NCI-H2029 treated with DMSO at 0.1 percent for 48 hours (cell line): ENCODE measurements around the gene JTB.

Experiments
- DNase-seq: peaks from one replicate; lab custom pipeline; 2025; lab: John Stamatoyannopoulos, UW

The JTB gene

DNA sequence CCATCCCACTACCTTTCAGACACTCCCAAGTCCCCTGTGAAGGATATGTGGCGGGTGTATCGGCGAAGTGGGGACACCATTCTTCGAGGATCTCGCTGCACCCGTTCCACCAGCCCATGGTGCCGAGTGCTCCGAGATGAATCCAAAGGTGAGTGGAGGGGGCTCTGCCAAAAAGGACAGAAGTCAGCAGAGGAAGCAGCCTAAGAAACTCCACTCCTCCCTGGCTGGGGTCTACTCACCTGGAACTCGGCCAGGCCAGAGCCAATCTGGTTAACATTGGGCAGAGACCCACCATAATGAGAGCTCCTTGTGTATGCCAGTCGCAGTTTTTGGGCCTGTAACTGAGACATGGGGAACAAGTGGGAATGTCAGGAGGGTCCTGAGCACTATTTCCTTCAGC lies 22.6 kb downstream of the JTB start:
- no peak for DNase-seq

DNA sequence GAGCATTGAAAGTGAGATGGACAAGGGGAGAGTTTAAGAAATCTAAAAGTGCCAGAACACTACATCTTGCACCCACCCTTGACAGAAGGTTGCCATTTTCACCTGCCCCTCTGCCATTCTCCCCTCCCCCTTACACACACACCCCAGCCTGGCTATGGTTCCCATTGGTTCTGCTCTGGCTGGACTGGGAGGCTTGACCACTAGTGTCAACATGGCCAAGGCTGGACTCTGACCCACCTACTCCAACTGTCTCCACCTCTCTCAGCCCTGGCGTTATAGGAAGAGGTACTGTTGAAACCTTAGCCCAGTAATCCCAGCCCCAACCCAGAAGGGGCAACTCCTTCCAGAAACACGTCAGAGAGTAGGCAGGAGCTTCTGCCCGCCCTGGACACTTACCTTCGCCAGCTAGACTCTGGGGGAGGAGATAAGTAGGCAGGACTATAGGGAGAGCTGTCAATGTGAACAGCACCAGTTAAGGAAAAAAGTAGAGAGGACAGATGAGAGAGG lies 23.6 kb downstream of the JTB start:
- no peak for DNase-seq

DNA sequence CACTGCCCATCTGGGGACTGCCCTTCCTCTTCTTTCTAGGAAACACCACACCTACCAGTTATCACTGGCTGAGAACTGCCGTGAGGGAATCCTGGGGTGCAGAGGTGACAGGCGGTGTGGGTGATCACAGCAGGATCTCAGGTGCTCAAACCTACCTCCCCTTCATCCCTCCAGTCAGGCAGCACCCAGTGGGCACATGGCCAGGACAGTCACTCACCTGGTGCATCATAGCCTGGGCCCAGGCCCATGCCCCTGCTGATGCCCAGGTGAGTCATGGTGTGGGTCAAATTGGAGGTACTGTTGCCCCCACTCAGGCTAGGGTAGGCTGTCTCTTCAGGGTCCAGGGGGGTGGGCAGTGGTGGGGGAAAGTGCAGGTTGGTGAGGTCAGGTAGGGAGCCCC lies 25.7 kb downstream of the JTB start:
- DNase-seq: no peak

DNA sequence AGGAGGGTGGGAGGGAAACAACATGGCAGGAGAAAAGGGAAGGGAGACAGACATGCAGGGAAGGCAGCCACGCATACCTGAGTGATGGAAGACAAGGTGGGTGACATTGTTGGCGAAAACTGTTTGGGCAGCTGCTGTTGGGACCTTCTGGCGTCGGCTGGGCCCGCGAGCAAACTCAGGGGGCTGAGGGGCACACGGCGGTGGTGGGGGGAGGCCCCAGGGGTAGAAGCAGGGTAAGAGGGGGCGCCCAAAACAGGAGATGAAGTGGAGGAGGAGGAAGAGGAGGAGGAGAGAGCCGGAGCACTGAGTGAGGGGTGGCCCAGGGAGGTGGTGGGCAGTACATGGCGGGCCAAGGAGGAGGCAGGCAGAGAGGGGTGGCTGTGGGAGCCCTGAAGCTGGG lies 26.3 kb downstream of the JTB start:
- no peak for DNase-seq

DNA sequence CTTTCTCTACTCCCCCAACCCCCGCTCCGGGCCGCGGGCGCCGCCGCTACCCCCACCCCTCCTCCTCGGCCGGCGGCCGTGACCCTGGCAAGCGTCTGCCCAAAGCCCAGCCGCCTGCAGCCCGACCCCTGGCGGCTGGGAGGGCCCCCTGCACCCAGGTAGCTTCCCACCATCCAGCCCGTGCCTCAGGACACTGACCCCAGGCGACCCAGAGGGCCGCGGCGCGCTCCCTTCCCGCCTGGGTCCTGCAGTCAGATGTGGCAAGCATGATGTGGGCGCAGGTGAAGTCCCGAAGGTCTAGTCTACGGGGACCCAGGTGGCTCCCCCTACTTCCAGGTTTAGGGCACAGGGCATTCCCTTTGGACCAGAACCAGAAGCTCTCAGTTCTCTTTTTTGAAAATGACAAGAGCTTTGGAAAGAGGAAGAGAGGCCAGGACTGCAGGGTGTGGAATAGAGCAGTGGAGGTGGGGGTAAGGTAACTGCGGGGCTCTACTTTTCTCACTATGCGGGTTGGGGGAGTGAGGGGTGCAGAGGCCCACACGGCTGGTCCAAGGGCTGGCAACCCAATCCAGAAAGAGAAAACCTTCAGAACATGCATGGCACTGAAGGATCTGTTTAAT lies 30.7 kb downstream of the JTB start, which contains the start of gene DENND4B:
DENND4B (minus strand) TSS at position 97 of the 620 bp plus-strand sequence. CDS start 2,344 bp downstream, outside the sequence.
- peak; percentile 48 for DNase-seq

DNA sequence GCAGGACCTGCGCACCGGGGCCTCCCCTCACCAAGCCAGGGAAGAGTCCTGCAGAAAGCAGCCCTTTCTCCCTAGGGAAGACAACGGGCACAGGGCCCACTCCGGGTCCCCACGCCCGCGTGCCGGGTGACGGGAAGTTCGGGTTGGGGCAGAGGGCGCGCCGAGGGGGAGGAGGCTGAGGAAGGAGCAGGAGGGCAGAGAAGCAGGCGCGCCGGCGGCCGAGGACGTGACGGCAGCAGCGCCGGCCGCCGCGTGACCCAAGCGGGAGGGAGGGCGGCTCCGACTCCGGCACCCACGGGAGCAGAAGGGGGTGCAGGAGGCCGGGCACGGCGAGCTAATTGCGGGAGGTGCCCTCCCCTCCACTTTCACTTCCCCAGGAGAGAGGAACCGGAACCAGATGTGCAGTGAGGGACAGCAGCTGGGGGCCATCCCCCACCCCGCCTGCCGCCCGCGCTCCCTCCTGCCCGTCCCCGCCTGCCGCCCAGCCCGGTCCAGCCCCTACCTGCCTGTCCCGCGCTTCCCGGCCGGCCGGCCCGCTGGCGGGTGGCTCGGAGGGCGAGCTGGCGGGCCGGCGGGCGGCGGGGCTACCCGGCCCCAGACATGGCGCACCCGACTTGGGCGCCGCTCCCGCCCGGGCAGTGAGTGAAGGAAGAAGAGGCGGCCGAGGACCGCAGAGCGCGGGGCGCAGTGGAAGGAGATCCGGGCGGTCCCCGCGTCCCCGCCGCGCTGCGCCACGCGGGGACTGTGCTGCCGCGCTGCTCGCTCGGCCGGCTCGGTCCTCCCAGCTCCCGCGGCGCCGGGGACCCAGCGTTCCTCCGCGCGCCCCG lies 31.5 kb downstream of the JTB start:
- DNase-seq: no peak

DNA sequence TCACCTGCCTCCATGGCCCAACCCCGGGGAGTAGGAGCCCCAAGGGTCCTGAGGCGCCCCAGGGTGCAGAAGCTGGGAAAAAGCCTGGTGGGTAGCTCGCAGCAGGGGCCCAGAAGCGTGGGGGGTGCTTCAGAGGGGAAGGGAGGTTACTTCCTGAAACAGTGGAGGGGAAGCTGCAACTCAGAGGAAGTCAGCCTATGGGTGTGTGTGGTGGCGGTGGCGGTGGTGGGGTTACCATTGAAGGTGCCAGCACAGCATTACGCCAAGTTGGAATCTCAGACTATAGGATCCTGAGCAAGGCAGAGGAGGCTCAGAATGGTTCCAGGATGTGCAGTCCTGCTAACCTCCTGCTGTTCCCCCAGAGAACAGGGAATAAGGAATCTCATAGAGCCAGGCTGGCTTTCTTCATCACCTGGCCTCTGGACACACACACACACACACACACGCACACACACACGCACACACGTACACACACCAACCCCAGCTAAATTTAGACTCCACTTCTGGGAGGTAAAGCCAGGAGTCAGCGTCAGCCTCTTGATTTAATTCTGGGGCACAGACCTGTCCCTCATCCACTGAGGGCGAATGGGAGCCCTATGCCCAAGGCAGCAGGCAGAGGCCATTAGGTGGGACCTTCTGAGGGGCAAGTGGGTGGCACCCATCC lies 32.2 kb downstream of the JTB start:
- DNase-seq: no peak

DNA sequence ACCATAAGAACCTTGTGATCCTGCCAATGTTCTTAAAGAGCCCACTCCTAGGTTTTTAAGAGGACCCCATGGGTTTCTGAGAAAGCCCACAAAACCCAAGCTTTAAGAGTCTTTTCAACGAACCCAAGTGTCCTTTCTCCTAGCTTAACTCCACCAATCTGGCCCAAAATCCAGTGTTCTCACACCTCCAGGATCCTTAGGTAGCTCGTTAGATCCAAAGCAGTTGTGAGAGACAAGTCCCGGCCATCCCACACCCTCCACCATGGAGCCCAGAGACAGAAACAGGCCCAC lies 32.7 kb downstream of the JTB start:
- no peak for DNase-seq

DNA sequence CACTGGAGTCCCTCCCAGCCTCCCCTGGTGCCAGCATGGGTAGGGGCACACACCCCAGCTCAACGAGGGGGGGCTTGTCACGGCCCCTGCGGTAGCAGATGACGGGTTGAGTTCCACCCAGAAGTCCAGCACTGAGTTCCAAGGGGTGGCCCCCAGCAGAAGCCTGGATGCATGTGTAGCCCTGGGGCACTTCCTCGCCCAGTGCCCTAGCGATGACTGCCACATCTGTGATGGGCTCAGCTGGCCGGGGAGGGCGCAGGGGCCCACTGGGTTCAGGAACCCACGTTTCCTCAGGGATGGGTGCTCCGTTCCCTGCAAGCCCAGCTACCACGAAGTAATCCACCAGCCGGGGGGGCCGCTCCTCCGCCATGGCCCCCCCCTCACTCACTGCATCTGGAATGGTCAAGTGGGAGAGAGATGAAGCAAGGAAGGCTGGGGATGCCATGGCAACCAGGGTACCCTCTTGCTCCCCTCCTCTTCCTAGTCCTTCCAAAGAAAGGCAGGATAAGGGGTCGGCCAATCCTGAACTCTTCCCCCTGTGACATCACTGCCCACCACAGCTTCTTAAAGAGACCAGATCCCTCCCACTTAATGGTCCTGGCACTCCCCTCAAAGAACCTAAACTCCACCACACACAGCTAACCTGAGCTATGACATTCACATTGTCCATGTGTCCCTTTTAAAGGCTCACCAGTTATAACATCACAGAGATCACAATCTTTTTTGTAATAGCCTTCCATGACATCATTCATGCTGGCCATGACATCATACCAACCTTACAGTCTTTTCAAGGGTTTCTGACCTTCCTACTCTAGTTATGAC lies 33.3 kb downstream of the JTB start:
- DNase-seq: no peak

DNA sequence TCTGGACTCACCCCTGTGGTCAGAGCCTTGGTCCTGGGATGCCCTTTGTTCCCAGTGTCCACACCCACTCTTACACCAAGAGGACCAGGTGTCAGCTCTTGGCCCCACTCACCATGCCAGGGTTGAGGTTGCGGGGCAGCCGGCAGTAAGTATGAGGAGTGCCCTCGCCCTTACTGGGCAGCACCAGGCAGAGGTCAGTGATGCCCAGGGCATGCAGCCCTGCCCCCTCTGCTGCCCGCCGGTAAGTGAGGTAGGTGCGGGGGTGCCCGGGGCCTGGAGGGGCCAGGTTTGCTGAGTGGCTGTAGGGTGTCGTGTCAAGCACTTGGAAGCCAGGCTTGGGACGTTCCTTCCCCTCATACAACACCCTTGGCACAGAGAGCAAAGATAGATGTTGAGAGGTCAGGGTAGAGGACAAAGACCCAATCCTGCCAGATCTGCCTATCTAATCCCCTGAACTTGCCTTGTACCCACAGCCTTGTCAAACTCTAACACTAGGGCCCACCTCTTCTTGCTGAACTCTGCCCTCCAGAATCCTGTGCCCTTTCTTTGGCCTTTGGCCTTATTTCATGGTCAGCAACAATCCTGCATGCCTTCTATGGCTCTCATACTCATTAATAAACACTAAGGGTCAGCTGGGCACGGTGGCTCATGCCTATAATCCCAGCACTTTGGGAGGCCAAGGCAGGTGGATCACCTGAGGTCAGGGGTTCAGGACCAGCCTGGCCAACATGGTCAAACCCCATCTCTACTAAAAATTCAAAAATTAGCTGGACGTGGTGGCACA lies 34.5 kb downstream of the JTB start:
- DNase-seq: no peak

DNA sequence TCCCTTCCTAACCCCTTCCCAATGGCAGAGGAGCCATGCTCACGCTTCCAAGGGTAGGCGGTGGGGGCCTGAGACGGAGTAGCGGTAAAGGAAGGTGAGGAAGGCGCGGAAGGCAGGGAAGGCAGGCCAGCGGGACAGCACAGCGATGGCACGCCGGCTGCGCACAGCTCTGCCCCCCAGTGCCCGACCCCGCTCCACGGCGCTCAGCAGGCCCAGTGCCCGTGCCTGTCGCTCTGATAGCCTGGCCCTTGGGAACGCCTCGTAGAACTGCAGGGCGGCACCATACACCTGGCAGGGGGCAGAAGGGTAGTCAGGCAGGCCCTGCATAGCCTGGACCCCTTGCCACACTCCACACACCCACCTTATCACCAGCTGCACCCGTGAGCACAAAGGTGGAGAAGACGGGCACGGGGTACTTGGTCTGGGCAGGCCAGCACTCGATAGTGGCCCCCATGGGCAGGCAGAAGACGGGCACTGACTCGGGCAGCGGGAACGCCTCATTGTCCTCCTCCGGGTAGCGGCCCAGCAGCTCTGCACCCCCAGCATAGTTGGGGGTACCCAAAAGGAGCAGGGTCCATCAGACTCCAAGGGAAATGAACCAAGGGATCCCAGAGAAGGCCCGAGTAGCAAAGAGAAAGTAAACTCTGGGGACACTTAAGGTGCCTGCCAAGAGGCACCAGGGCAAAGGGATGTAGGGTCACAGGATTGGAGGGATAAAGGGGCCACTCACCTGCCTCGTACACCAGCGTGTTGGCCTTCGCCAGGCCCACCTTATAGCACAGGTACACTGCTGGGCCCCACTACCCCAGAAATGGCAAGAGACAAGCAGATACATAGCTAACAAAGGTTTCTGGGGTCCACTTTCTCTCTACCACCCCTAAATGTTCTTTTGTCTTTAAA lies 35.4 kb downstream of the JTB start:
- no peak for DNase-seq

DNA sequence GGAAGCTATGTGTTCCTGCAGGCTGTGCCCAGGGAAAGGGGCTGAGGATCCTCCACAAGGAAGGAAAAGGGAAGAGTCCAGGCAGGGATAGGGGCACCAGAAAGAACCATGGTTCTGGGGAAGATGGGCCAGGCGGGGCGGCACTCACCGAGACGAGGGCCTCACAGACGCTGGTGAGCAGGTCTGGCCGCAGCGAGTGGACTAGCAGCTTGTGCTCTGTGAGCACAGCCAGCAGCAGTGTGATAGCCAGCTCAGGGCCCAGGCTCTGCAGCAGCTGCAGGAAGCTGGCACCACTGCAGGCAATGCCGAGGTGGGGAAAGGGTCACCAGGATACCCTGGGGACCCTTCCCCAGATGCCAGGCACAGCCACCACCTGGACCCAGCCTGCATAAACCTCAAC lies 36.7 kb downstream of the JTB start:
- no peak for DNase-seq

DNA sequence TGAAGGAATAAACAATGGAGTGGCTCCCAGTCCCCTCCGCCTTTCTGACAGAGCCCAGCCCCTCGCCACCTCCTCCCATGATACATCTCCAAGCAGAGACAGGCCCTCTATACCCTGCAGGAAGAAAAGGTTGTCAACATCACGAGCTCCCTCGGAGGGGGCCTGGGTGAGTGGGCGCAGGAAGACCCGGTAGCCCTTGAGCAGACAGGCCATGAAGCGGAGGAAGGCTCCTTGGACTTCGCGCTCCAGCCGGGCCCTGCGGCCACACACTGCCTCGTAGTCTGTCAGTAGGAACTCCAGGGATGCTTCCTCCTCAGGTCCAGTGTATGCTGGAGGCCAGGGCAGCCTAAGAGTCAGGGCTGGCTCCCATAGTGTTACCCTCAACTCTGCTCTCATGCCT lies 38.0 kb downstream of the JTB start:
- DNase-seq: no peak

DNA sequence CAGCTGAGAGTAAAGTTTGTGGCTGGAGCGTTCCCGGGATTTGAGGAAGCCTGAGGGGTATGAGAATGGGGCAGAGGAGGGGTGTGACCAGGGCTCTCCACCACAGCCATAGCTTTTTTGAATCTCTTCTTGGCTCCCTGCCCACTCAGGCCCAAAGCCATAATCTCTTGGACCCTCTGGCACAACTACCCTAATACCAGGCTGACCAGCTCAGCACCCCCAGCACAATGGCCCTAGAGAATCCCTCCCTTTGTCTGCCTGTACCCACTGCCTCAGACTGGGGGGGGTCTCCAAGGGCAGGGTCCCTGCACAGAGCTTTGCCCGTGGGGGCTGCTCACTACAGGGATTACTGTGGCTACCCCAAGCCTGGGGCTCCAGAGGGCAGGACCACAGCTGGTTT lies 38.5 kb downstream of the JTB start:
- no peak for DNase-seq

DNA sequence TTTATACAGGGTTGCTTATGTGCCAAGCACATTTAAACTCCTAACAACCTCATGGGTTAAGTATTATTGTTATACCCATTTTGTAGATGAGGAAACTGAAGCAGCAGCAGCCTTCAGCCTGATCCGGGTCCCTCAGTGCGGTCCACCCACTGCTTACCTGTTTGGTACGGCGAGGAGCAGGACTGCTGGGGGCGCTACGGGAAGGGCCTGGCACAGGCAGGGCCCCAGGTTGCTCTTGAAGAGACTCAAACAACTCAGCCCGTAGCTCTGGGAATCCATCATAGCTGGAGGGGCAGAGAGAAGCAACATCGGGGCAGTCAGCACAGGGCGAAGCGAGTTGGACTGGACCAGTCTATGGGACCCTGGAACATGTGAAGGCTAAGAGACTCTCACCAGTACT lies 40.1 kb downstream of the JTB start:
- DNase-seq: no peak

DNA sequence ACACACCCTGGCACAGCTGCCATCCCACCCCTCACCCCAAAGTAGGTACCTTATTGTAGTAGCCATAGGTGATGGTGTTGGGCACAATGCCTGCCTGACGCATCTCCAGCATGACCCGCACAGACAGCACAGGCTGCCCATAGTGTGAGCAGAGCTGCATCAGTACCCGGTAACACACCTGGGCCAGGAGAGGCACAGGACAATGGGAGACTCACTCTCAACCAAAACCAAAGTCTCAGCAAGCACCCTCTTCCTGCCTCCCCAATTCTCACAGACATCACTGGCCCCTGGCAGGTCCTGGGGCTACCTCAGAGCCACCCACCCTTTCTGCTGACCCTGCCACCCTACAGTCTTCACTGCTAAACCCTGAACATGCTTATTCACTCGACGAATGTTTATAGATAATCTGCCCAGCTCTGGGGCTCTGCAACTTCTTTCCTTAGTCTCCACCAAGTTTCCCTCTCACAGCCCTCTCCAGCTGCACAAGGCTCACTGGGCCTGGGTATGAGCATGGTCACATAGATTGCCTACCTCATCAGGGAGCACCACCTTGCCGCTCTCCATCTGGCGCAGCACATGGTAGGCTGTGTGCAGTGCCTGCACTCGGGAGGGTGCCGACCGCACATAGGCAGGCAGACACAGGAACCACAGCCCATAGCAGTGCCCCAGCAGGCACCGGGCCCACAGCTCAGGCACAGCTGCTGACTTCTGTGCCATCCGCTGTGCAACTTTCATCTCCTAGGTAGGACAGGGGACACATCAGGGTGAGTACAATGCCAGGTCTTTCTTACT lies 41.3 kb downstream of the JTB start:
- no peak for DNase-seq

DNA sequence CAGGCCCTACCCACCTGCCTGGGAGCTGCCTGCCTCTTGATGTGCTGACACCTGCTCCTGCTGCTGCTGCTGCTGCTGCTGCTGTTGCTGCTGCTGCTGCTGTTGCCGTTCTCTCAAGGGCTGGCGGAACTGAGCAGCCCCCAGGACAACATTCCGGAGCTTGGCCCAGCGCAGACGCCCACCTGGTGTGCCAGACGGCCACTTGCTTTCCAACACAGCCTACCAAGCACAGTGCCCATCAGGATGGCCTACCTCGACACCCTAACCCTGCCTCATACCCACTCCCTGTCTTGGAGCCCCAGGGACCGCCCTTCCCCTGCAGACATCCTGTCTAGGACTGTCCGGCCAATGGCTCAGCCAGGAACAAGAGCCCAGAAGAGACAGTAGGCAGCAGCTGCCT lies 42.7 kb downstream of the JTB start:
- no peak for DNase-seq

DNA sequence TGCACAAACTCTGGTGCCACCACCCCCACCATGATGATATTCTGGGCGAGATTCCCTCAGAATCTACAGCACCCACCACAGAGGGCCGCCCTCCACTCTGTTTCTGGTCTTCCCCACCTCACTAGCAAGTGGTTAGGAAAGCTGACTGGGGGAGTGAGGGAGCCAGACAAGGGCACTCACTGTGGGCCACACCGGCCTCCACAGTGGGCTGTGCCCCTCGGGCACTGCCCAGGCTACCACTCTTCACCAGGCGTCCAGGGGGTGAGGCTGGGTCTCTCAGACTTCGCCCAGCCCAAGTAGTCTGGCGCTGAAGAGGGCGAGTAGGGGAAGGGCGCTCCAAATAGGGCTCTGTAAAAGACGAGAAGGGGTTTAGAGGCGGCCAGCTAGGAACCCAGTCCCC lies 43.5 kb downstream of the JTB start:
- DNase-seq: no peak

DNA sequence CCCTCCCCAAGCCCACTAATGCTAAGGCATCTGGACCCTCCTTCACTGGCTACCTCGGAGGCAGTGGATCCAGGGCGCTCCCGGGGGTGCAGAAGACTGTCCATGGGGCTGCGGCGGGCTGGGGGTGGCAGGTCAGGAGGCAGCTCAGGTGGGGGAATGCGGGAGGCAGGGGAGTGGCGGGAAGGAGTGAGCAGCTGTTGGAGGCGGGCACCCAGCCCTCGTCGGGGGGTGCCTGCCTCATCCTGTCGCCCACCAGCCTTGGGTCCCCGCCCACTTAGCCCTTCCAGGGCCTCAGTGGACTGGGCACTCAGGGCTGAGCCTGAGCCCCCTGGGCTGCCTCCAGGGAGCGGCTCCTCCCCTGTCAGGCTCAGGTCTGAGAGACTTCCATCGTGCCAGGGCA lies 44.0 kb downstream of the JTB start:
- no peak for DNase-seq
